Effector memory CD8-positive, alpha-beta T cell (primary cell): ENCODE results near the gene SLC16A6.
"Not testable (repeated sequence)": the region's sequence is repeated elsewhere in the genome, so short reads cannot be mapped to it uniquely, and the experiment has no call there.

Experiments
- ATAC-seq: fragments of 150-1000 bp; cut with Tn5 transposase; replicated peaks from 2 replicates; pipeline ENCODE4 v1.10.0; 2021; ENCODE audit warnings: mild to moderate bottlenecking, moderate library complexity
- DNase-seq, 3 experiments: peaks; one replicate each; pipeline ENCODE4 v3.0.0; 2021
- H3K27ac Mint-ChIP-seq, 2 donors: one replicate each; pipeline ENCODE4 v1.8.0; 2022; ENCODE audit warnings: mild to moderate bottlenecking in 2 of 2, mixed read lengths in 2 of 2, moderate library complexity in 2 of 2
- H3K27me3 Mint-ChIP-seq, 2 donors: one replicate each; pipeline ENCODE4 v1.8.0; 2022; ENCODE audit warnings: mixed read lengths in 2 of 2
- H3K36me3 Mint-ChIP-seq: one replicate; pipeline ENCODE4 v1.8.0; 2022; ENCODE audit warnings: mild to moderate bottlenecking, moderate library complexity, mixed read lengths; ENCODE audit not compliant: insufficient read depth
- H3K4me1 Mint-ChIP-seq, 2 donors: one replicate each; pipeline ENCODE4 v1.8.0; 2022; ENCODE audit warnings: low read depth in 2 of 2, mixed read lengths in 2 of 2
- H3K4me3 Mint-ChIP-seq, 2 donors: one replicate each; pipeline ENCODE4 v1.8.0; 2022; ENCODE audit warnings: mild to moderate bottlenecking in 2 of 2, mixed read lengths in 2 of 2, moderate library complexity in 2 of 2
- H3K9me3 Mint-ChIP-seq, 2 donors: one replicate each; pipeline ENCODE4 v1.8.0; 2022; ENCODE audit warnings: mixed read lengths in 2 of 2

Gene SLC16A6

DNA sequence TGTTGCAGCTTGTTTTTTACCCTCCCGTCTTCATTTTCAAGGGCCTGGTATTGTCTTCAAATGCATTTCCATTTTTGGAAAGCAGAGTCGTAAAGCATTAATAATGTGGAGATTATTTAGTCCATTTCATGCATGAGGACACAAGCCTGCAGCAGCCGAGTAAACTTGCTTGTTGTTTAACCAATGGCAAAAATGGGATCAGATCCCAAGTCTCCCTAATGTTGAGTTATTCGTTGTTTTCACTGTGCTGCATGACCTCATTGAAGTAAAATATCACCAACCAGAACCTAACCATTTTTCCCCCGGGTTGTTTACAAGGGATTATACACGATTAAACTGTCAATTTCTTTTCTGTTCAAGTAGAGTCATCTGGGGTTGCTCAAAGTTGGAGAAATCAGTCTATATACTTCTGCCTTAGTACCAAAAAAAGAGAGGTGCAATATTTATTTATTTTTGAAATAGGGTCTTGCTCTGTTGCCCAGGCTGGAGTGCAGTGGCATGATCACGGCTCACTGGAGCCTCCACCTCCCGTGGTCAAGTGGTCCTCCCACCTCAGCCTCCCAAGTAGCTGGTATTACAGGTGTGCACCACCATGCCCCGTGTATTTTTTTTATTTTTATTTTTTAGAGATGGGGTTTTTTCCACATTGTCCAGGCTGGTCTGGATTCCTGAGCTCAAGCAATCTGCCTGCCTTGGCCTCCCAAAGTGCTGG, 30.7 kb downstream of the SLC16A6 start:
- peaks cover 44 to 50% of the 10 kb centered on the region in 2 donors for H3K4me1 Mint-ChIP-seq
- no peak overlapping the region for H3K4me3 Mint-ChIP-seq
- no peaks in the 10 kb centered on the region for H3K27me3 Mint-ChIP-seq
- H3K36me3 Mint-ChIP-seq: peaks cover 22% of the 10 kb centered on the region
- H3K27ac Mint-ChIP-seq: peak overlapping the region; percentile 97 to 98
- no peak for ATAC-seq
- DNase-seq: no peak
- H3K9me3 Mint-ChIP-seq: no peaks in the 10 kb centered on the region

DNA sequence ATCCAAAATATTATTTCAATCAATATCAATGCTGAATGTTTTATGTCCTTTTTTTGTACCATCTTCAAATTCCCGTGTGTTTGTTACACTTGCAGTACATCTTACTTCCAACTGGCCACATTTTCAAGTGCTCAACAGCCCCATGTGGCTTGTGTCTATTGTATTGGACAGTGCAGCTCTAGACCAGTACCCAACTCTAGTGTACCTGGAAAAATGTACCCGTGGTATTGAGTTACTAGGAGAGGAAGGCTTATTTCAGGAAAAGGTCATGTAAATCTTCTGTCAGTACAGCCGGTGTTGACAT, 31.3 kb downstream of the SLC16A6 start:
- H3K4me3 Mint-ChIP-seq: peak overlapping the region; percentile 51 to 62
- not testable (repeated sequence) for ATAC-seq, H3K27me3 Mint-ChIP-seq, DNase-seq, H3K9me3 Mint-ChIP-seq
- peaks cover 50 to 54% of the 10 kb centered on the region in 2 donors for H3K4me1 Mint-ChIP-seq
- peaks cover 24% of the 10 kb centered on the region for H3K36me3 Mint-ChIP-seq
- H3K27ac Mint-ChIP-seq: peak overlapping the region; percentile 97 to 98

DNA sequence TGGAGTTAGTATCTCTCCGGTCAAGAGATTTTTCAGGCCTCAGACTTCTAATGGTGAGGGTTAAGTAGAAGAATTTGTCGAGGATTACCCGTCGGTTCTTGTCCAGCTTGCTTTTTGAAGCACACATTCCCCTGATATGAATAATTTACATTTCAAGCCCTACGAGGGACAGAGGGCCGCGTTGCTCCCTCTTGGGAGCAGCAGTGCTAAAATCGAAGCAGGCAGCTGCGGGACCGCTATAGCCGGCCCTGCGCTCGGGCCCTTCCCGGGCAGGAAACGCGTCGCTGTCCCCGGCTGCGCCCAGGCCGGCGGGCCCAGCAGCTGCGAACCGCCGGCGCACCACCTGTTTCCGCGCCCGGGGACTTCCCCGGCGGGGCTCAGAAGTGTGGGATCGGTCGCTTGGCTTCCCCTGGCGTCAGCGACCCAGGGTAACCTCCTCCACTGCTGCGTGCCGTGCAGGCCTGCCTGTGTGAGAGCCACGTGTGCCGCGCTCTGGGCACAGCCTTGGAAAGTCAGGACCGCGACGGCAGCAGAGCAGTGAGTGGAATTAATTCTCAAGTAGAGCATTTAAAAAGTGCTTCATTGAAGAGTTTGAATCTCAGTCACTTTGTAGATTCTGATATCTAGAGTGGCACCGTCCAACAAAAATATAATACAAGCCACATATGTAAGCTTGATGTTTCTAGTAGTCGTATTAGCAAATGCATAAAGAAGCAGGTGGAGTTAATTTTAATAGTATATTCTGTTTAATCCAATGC, 31.9 kb downstream of the SLC16A6 start:
- peak overlapping the region; percentile 97 to 98 for H3K27ac Mint-ChIP-seq
- H3K4me1 Mint-ChIP-seq: peaks cover 53 to 58% of the 10 kb centered on the region in 2 donors
- DNase-seq (peak; percentile 73 to 82 (median 74)), ATAC-seq (peak; percentile 86)
- peaks cover 24% of the 10 kb centered on the region for H3K36me3 Mint-ChIP-seq
- not testable (repeated sequence) for H3K27me3 Mint-ChIP-seq, H3K9me3 Mint-ChIP-seq
- H3K4me3 Mint-ChIP-seq: peak overlapping the region; percentile 51 to 62

DNA sequence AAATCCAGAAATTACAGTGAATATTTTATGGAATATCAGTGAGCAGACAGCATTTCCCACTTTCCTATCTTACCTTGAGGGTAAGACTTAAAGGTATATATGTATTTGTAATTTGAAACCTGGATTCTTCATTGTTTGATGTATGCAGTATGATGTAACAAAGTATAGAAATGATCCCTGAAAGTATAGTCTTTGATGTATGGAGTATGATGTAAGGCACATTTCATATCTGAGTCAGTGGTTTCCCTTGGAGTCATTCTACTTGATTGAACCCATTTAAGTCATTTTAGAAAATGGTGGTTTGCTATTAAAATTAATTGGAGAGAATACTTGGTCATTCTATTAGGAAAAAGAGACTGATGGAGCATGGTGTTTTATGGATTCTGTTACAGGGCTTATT, 33.0 kb downstream of the SLC16A6 start:
- DNase-seq: no peak
- no peak for ATAC-seq
- Mint-ChIP-seq H3K4me3 (peak overlapping the region; percentile 11 to 40), H3K4me1 (peaks cover 61 to 65% of the 10 kb centered on the region in 2 donors), H3K27me3 (no peaks in the 10 kb centered on the region), H3K36me3 (peaks cover 34% of the 10 kb centered on the region), H3K27ac (peak overlapping the region; percentile 97 to 98), H3K9me3 (no peaks in the 10 kb centered on the region)

DNA sequence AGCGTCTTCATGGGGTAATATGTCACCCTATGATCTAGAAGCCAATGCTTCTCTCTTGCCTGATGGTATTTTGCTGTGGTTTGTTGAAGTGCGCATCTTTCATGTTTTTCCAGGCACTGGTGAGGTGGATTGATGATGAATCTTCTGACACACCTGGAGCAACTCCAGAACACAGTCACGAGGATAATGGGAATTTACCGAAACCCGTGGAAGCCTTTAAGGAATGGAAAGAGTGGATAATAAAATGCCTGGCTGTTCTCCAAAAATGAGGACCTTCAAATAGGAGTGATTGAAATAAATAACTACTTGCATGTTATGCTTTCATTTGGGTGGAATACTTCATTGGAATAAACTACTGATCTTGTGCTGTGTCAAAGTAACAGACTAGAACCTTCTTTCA, 34.2 kb downstream of the SLC16A6 start:
- H3K9me3 Mint-ChIP-seq, DNase-seq, ATAC-seq, H3K27me3 Mint-ChIP-seq: not testable (repeated sequence)
- Mint-ChIP-seq H3K4me1 (peaks cover 58 to 62% of the 10 kb centered on the region in 2 donors), H3K36me3 (peaks cover 42% of the 10 kb centered on the region), H3K4me3 (peak overlapping the region; percentile 70 to 79), H3K27ac (peak overlapping the region; percentile 97 to 98)

DNA sequence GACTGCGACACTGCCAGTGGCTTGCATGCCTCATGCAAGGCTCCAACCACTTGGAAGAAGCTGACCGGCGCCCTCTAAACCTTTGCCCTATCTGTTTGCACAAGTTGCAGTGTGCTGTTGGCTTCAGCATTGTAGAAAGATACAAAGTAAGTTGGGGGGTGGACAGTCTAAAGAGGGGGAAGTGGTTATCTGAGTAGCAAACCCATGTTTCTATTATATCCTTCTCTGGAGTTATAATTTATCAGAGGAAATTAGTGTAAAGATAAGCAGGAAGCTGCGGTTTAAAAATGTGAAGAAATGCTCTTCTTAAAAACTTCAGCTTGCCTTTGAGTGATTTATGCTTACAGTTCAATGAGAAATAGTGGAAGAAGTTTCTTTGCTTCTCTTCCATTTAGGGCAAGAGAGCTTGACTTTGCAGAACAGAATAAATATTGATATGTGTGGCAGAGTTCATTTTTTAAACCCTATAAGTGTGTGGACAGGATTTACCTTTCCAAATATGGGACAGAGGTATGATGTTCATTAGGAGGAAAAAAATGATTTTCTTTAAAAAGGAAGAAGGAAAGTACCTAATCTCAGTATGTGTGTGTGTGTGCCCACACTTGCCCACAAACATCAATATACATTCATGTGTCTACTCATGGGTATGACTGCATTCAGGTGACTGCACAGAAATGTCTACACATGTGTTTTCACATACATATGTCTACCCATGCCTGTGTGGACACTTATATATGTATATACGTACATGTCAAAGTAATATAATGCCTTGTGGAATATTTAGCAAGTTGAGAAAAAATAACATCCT, 35.0 kb downstream of the SLC16A6 start:
- Mint-ChIP-seq H3K27ac (peak overlapping the region; percentile 97 to 98), H3K4me1 (peaks cover 58 to 62% of the 10 kb centered on the region in 2 donors), H3K4me3 (peak overlapping the region; percentile 70 to 79), H3K36me3 (peaks cover 47% of the 10 kb centered on the region), H3K27me3 (no peaks in the 10 kb centered on the region), H3K9me3 (no peaks in the 10 kb centered on the region)
- peak in 1 of 3 experiments; percentile 35 for DNase-seq
- ATAC-seq: peak; percentile 35

DNA sequence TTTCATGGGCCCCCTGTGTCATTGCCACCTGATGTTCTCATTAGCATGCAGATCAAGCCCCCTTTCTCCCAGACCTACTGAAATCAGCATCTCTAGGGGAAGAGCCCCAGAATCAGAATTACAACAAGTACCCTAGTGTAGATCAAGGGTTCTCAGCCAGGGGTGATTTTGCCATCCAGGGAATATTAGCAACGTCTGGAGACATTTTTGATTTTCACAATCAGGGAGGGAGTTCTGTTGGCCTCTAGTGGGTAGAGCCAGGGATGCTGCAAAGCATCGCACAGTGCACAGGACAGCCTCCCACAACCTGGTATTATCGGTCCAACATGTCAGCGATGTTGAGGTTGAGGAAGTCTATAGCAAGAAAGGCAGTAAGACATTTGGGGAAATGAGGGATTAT, 35.8 kb downstream of the SLC16A6 start:
- Mint-ChIP-seq H3K9me3 (no peaks in the 10 kb centered on the region), H3K27ac (peak overlapping the region; percentile 97 to 98), H3K4me3 (peak overlapping the region; percentile 70 to 79), H3K36me3 (peaks cover 50% of the 10 kb centered on the region), H3K4me1 (peaks cover 55 to 58% of the 10 kb centered on the region in 2 donors), H3K27me3 (no peaks in the 10 kb centered on the region)
- ATAC-seq (no peak), DNase-seq (no peak)

DNA sequence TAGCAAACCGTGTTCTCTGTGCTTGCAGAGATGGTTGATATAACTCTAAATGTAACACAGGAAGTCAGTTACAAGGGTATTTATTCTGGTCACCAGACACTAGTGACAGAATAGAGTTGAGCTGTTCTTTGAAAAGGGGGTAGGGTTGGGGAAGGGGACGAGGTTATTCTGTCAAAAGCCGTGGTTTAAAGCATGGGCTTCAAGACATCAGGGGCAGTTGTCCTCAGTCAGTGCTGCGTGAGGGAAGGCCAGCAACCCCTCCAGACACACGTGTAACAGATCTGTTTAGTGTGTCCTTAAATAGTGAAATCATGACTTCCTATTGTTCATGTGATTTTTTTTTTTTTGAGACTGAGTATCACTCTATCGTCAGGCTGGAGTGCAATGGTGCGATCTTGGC, 37.5 kb downstream of the SLC16A6 start:
- ATAC-seq (peak; percentile 76), DNase-seq (peak in 2 of 3 experiments; percentile 37 to 69)
- not testable (repeated sequence) for H3K27me3 Mint-ChIP-seq, H3K9me3 Mint-ChIP-seq
- peaks cover 56 to 65% of the 10 kb centered on the region in 2 donors for H3K4me1 Mint-ChIP-seq
- H3K36me3 Mint-ChIP-seq: peaks cover 62% of the 10 kb centered on the region
- peak overlapping the region; percentile 97 to 98 for H3K27ac Mint-ChIP-seq
- peak overlapping the region; percentile 67 to 79 for H3K4me3 Mint-ChIP-seq

DNA sequence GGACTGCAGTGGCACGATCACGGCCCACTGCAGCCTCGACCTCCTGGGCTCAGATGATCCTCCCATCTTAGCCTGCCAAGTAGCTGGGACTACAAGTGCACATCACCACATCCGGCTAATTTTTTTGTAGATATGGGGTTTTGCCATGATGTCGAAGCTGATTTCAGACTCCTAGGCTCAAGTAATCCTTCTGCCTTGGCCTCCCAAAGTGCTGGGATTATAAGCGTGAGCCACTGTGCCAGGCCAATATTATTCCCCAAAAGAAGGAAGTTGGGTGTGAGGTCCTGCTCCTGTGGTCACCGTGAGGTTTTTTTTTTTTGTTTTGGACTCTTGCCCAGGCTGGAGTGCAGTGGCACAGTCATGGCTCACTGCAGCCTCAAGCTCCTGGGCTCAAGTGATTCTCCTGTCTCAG, 41.6 kb downstream of the SLC16A6 start:
- Mint-ChIP-seq H3K27ac (peak overlapping the region; percentile 98 to 99), H3K27me3 (no peaks in the 10 kb centered on the region), H3K4me3 (peak overlapping the region; percentile 86 to 88), H3K4me1 (peaks cover 30 to 44% of the 10 kb centered on the region in 2 donors), H3K36me3 (peaks cover 80% of the 10 kb centered on the region), H3K9me3 (no peaks in the 10 kb centered on the region)
- no peak for ATAC-seq
- DNase-seq: no peak

DNA sequence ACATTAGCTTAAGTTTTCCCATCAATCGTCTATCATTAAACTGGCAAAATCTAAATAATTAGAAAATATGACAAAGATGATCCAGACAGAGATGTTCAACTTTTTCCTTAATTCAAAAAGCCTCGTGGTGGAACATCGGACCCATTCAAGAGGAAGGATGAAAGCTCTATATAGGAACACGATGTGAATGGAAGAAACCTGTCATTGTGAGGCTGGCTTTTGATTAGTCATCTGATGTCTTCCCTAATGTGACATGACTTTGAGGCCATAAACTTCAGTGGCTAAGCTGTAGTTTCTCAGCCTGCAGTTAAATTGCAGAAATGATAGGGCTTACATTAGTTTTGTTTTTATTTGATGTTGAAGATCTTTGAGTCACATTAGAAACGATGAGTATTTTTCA, 42.0 kb downstream of the SLC16A6 start:
- peaks cover 26 to 39% of the 10 kb centered on the region in 2 donors for H3K4me1 Mint-ChIP-seq
- H3K9me3 Mint-ChIP-seq: no peaks in the 10 kb centered on the region
- ATAC-seq: no peak
- peak overlapping the region; percentile 86 to 88 for H3K4me3 Mint-ChIP-seq
- H3K36me3 Mint-ChIP-seq: peaks cover 80% of the 10 kb centered on the region
- no peak for DNase-seq
- H3K27me3 Mint-ChIP-seq: no peaks in the 10 kb centered on the region
- H3K27ac Mint-ChIP-seq: peak overlapping the region; percentile 98 to 99

DNA sequence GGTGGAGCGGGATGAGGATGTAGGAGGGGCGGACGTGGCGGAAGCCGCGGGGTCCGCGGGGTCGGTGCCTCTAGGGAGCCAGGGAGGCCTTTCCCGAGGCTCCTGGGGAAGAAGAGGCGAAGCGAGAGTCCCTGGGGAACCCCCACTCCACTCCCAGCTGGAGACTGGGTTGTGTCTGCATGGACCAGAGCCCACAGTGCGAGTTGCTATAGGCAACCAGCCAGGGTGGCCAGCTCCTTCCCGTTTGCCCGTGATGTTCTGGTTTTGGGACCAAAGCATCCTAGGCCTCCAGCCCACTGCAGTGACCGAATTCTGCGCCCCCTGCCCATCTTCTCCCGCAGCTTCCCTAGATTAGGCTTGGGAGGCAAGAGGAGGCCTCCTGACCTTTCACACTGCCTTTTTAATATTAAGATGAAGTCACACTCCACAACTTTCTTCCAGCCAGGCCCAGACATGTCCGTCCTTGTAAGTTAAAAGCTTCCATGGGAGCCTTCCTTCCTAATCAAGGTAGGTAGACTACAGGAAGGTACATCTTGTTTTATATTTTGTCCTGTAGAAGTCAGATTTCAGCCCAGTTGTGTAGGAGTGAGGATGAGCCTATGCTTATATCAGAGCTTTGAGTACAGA, 42.6 kb downstream of the SLC16A6 start:
- Mint-ChIP-seq H3K27me3 (no peaks in the 10 kb centered on the region), H3K27ac (peak overlapping the region; percentile 98 to 99), H3K9me3 (no peaks in the 10 kb centered on the region), H3K4me1 (peaks cover 20 to 34% of the 10 kb centered on the region in 2 donors), H3K36me3 (peaks cover 74% of the 10 kb centered on the region), H3K4me3 (peak overlapping the region; percentile 86 to 88)
- ATAC-seq: peak; percentile 36
- no peak for DNase-seq

DNA sequence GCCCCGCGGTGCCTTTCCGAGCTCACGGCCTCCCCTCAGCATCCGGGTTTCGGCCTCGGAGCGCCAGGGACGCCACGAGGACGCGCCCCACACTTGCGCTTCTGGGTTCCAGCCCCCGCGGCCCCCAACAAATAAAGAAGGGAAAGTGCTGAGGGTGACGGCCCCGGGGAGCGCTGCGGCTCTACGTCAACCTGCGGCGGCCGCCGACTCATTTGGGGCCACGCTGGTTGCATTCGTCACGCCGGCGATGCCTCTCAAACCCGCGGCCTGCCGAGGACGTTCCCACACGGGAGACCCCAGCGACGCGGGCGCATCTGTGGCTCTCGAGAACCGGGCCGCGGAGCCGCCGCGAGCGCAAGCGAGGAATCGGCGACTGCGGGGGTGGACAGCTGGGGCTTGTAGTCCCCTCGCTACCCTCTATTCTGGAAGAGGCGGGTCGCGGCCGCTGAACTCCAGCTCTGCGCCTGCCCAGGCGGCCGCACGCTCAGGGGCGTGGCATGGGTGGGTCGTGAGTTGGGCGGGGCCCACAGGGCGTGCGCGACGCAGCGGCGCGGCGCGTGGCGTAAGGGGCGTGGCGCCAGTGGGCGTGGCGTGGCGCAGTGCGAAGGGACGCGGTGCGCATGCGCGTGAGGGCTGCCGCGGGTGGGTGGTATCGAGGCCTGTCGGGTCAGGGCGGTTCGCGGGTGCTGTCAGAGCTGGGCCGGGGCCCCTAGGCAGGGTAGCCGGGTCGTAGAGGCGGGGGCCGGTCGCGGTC, 43.3 kb downstream of the SLC16A6 start, which contains the start of gene AMZ2:
TSS of gene AMZ2 (plus strand) at position 599 of the 754 bp plus-strand sequence. CDS start 2,145 bp downstream, outside the sequence.
- Mint-ChIP-seq H3K27me3 (no peaks in the 10 kb centered on the region), H3K4me3 (peak within 1 kb of the TSS; percentile 86 to 88), H3K9me3 (no peaks in the 10 kb centered on the region), H3K4me1 (peaks cover 14 to 27% of the 10 kb centered on the region in 2 donors), H3K27ac (peak within 1 kb of the TSS; percentile 98 to 99), H3K36me3 (peaks cover 68% of the 10 kb centered on the region)
- DNase-seq (peak; percentile 97 to 99 (median 98)), ATAC-seq (peak; percentile 79)
